Loucy (cell line): ENCODE measurements around the gene RASSF4.

Experiments
- CTCF ChIP-seq: fragments of 200-600 bp; sonication (generic); conservative IDR thresholded peaks from 2 replicates; pipeline ENCODE4 v1.5.1; 2014; ENCODE audit warnings: mild to moderate bottlenecking, antibody characterized with exemption, low read length
- EZH2phosphoT487 ChIP-seq: fragments of 200-600 bp; IDR thresholded peaks from 2 replicates; pipeline ENCODE4 v1.6.1; 2018; ENCODE audit warnings: antibody characterized with exemption, mild to moderate bottlenecking, moderate library complexity, borderline replicate concordance

- TF ChIP-seq CTCF = peak; percentile 84
- no peak for TF ChIP-seq EZH2phosphoT487
Measured at GRCh38 chr10:44974628-44975430, 15.2 kb downstream of the RASSF4 start.
